PC-3 (cell line): ENCODE data around the gene BCAS3.

Source experiments
- EZH2 ChIP-seq: fragments of 300-600 bp; sonication (generic); IDR thresholded peaks from one replicate; pipeline ENCODE4 v1.6.1; 2017; ENCODE audit warnings: antibody characterized with exemption, mild to moderate bottlenecking, low read length; ENCODE audit not compliant: unreplicated experiment
- EZH2phosphoT487 ChIP-seq: fragments of 300-600 bp; sonication (generic); IDR thresholded peaks from 2 replicates; pipeline ENCODE4 v1.6.1; 2018; ENCODE audit warnings: mild to moderate bottlenecking, antibody characterized with exemption, low read length, borderline replicate concordance
- TF ChIP-seq, protein P1 (sequence below): fragments of 300-600 bp; sonication (generic); conservative IDR thresholded peaks from 2 replicates; pipeline ENCODE4 v1.5.1; 2017; ENCODE audit warnings: antibody characterized with exemption, low read depth, mild to moderate bottlenecking, low read length

- TF ChIP-seq, protein P1, sequence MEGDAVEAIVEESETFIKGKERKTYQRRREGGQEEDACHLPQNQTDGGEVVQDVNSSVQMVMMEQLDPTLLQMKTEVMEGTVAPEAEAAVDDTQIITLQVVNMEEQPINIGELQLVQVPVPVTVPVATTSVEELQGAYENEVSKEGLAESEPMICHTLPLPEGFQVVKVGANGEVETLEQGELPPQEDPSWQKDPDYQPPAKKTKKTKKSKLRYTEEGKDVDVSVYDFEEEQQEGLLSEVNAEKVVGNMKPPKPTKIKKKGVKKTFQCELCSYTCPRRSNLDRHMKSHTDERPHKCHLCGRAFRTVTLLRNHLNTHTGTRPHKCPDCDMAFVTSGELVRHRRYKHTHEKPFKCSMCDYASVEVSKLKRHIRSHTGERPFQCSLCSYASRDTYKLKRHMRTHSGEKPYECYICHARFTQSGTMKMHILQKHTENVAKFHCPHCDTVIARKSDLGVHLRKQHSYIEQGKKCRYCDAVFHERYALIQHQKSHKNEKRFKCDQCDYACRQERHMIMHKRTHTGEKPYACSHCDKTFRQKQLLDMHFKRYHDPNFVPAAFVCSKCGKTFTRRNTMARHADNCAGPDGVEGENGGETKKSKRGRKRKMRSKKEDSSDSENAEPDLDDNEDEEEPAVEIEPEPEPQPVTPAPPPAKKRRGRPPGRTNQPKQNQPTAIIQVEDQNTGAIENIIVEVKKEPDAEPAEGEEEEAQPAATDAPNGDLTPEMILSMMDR = no peak
- no peak for TF ChIP-seq EZH2
- no peak for TF ChIP-seq EZH2phosphoT487
Observed at GRCh38 chr17:61018938-61019337, 341.3 kb downstream of the BCAS3 start.
